Thyroid gland (tissue), 4 donors: Measurements from ENCODE around the gene TNNT2. TPM values are rescaled to one million over a fixed set of nuclear protein-coding genes. Genes with fewer than 3 reads are reported as not detected.

ENCODE experiments used
- DNase-seq, 2 donors: peaks; one replicate each; pipeline ENCODE4 v3.0.0-alpha.2; 2019
- H3K27ac ChIP-seq, 3 donors: fragments of 200-600 bp; sonication (generic); 1 replicate in 2 of 3; 2 replicates in 1 of 3; pipeline ENCODE4 v1.5.1; 2016 to 2019; ENCODE audit warnings: mild to moderate bottlenecking in 1 of 3, moderate library complexity in 1 of 3
- H3K27me3 ChIP-seq: fragments of 200-600 bp; sonication (generic); one replicate; pipeline ENCODE4 v1.5.1; 2019
- H3K36me3 ChIP-seq, 2 donors: fragments of 200-600 bp; sonication (generic); one replicate each; pipeline ENCODE4 v1.5.1; 2016 to 2019
- H3K4me1 ChIP-seq, 2 donors: fragments of 200-600 bp; sonication (generic); one replicate each; pipeline ENCODE4 v1.5.1; 2017 to 2019
- H3K4me3 ChIP-seq, 3 donors: fragments of 200-600 bp; sonication (generic); replicated peaks in 1 of 3; 1 replicate in 2 of 3; 2 replicates in 1 of 3; pipeline ENCODE4 v1.5.1; 2016; ENCODE audit warnings: mild to moderate bottlenecking in 1 of 3
- H3K9me3 ChIP-seq: fragments of 200-600 bp; sonication (generic); one replicate; pipeline ENCODE4 v1.5.1; 2017
- CTCF ChIP-seq, 6 experiments: fragments of 200-600 bp in 3 of 6; fragments of 450-650 bp in 3 of 6; sonication (generic) in 3 of 6; IDR thresholded peaks; one replicate each; pipeline ENCODE4 v1.5.1; 2016 to 2019; ENCODE audit warnings: antibody characterized with exemption in 6 of 6, mild to moderate bottlenecking in 2 of 6, inconsistent platforms in 1 of 6, moderate library complexity in 1 of 6
- POLR2A ChIP-seq, 2 donors: fragments of 450-650 bp; IDR thresholded peaks; one replicate each; pipeline ENCODE4 v1.6.1; 2017; ENCODE audit warnings: antibody characterized with exemption in 2 of 2, mild to moderate bottlenecking in 2 of 2, moderate library complexity in 1 of 2
- WGBS, 2 donors: methylation state at CpG; one replicate each; pipeline ENCODE4 v1.1.5; 2017; 5-methylcytosine and 5-hydroxymethylcytosine counted together
- intact Hi-C: fragments of 100-400 bp; cut with DNase I; formaldehyde crosslinking; loops from one replicate; pipeline ENCODE4 v1.15.1; 2023
- total RNA-seq, 4 donors: library from RNA; depleted of rRNA; stranded (reverse); fragments of >200 nt; gene quantifications; one replicate each; pipeline ENCODE4 v1.2.3, GENCODE V29; 2016

TNNT2 gene
- total RNA-seq, 4 donors from 2014 or later, result 0.24 TPM; not detected in 3

- no peaks in the 10 kb centered on the region for H3K27me3 ChIP-seq
- no peaks in the 10 kb centered on the region for H3K36me3 ChIP-seq
- WGBS, 2 donors, result 97% methylated on average over 3 of the region's 3 CpGs
- H3K4me1 ChIP-seq, result no peaks in the 10 kb centered on the region
- intact Hi-C loops, result no loop called here
- TF ChIP-seq CTCF (IDR thresholded peaks at IDR 0.05) (no peak), POLR2A (IDR thresholded peaks at IDR 0.05) (no peak)
- no peak for DNase-seq
- no peaks in the 10 kb centered on the region for H3K9me3 ChIP-seq
- no peak overlapping the region for H3K4me3 ChIP-seq
- no peak overlapping the region for H3K27ac ChIP-seq
Measured at GRCh38 chr1:201418461-201418860, 41.0 kb upstream of the TNNT2 start.

GRCh38 chr1:201414051-201414738 is 36.7 kb upstream of the TNNT2 start:
- no peak for DNase-seq
- intact Hi-C loops, result no loop called here
- WGBS, 2 donors, result 89 to 97% methylated on average over 13 to 15 of the region's 15 CpGs

GRCh38 chr1:201411292-201411691 is 33.8 kb upstream of the TNNT2 start:
- 93 to 98% methylated on average over 11 to 12 of the region's 12 CpGs for WGBS, 2 donors
- DNase-seq, result no peak
- TF ChIP-seq CTCF (IDR thresholded peaks at IDR 0.05) (no peak), POLR2A (IDR thresholded peaks at IDR 0.05) (no peak)
- Histone ChIP-seq H3K4me3 (no peak overlapping the region), H3K27me3 (no peaks in the 10 kb centered on the region), H3K9me3 (no peaks in the 10 kb centered on the region), H3K36me3 (no peaks in the 10 kb centered on the region), H3K4me1 (no peaks in the 10 kb centered on the region), H3K27ac (no peak overlapping the region)
- intact Hi-C loops, result no loop called here

More at GRCh38 chr1:201414051-201414738, 36.7 kb upstream of the TNNT2 start:
- Histone ChIP-seq H3K4me1 (no peaks in the 10 kb centered on the region), H3K27me3 (no peaks in the 10 kb centered on the region), H3K4me3 (no peak overlapping the region), H3K9me3 (no peaks in the 10 kb centered on the region), H3K36me3 (no peaks in the 10 kb centered on the region), H3K27ac (no peak overlapping the region)
- TF ChIP-seq POLR2A (IDR thresholded peaks at IDR 0.05) (no peak), CTCF (IDR thresholded peaks at IDR 0.05) (no peak)

GRCh38 chr1:201409440-201409839 is 32.0 kb upstream of the TNNT2 start:
- H3K27ac ChIP-seq, result no peak overlapping the region
- H3K36me3 ChIP-seq, result no peaks in the 10 kb centered on the region
- DNase-seq, result no peak
- H3K4me3 ChIP-seq, result no peak overlapping the region
- H3K27me3 ChIP-seq, result no peaks in the 10 kb centered on the region
- H3K4me1 ChIP-seq, result no peaks in the 10 kb centered on the region
- TF ChIP-seq CTCF (IDR thresholded peaks at IDR 0.05) (no peak), POLR2A (IDR thresholded peaks at IDR 0.05) (no peak)
- 78 to 82% methylated on average over 8 of the region's 8 CpGs for WGBS, 2 donors
- H3K9me3 ChIP-seq, result no peaks in the 10 kb centered on the region
- intact Hi-C loops, result no loop called here

- Histone ChIP-seq H3K36me3 (no peaks in the 10 kb centered on the region), H3K27me3 (no peaks in the 10 kb centered on the region), H3K4me1 (no peaks in the 10 kb centered on the region), H3K9me3 (no peaks in the 10 kb centered on the region), H3K27ac (no peak overlapping the region), H3K4me3 (no peak overlapping the region)
- DNase-seq, result no peak
- intact Hi-C loops, result no loop called here
- 59 to 60% methylated on average over 3 of the region's 3 CpGs for WGBS, 2 donors
- TF ChIP-seq POLR2A (IDR thresholded peaks at IDR 0.05) (no peak), CTCF (IDR thresholded peaks at IDR 0.05) (no peak)
Measured at GRCh38 chr1:201408834-201409200, 31.3 kb upstream of the TNNT2 start.
